ENCODE data around the gene PADI1.

- TF ChIP-seq, protein P1, sequence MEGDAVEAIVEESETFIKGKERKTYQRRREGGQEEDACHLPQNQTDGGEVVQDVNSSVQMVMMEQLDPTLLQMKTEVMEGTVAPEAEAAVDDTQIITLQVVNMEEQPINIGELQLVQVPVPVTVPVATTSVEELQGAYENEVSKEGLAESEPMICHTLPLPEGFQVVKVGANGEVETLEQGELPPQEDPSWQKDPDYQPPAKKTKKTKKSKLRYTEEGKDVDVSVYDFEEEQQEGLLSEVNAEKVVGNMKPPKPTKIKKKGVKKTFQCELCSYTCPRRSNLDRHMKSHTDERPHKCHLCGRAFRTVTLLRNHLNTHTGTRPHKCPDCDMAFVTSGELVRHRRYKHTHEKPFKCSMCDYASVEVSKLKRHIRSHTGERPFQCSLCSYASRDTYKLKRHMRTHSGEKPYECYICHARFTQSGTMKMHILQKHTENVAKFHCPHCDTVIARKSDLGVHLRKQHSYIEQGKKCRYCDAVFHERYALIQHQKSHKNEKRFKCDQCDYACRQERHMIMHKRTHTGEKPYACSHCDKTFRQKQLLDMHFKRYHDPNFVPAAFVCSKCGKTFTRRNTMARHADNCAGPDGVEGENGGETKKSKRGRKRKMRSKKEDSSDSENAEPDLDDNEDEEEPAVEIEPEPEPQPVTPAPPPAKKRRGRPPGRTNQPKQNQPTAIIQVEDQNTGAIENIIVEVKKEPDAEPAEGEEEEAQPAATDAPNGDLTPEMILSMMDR (IDR thresholded peaks at IDR 0.05; ENCODE audit: borderline replicate concordance, extremely low read depth, low read length, poor library complexity, severe bottlenecking), result no peak
- TF ChIP-seq EZH2 (IDR thresholded peaks at IDR 0.05; ENCODE audit: borderline replicate concordance, low read depth, low read length, severe bottlenecking), result no peak
These were observed 9.2 kb upstream of the PADI1 start for GRCh38 chr1:17195731-17196130.
